GM18508 (cell line): Measurements from ENCODE around the gene PSMD1.

Source experiments
- ATAC-seq: cut with Tn5 transposase; IDR thresholded peaks from one replicate; pipeline ENCODE4 v1.9.1; 2021; ENCODE audit warnings: moderate number of reproducible peaks; ENCODE audit not compliant: insufficient read depth, unreplicated experiment

The PSMD1 gene

GRCh38 chr2:231104115-231104713, 47.5 kb downstream of the PSMD1 start:
- ATAC-seq = no peak

- ATAC-seq = no peak
Measured at GRCh38 chr2:231110551-231110950, 53.9 kb downstream of the PSMD1 start.

GRCh38 chr2:231111987-231112386, 55.3 kb downstream of the PSMD1 start:
- no peak for ATAC-seq

GRCh38 chr2:231113489-231113888, 56.8 kb downstream of the PSMD1 start:
- ATAC-seq = no peak

- no peak for ATAC-seq
Measured at GRCh38 chr2:231115651-231116050, 59.0 kb downstream of the PSMD1 start.

- no peak for ATAC-seq
Measured at GRCh38 chr2:231117148-231117547, 60.5 kb downstream of the PSMD1 start.

- no peak for ATAC-seq
Measured at GRCh38 chr2:231117922-231118613, 61.4 kb downstream of the PSMD1 start.

GRCh38 chr2:231118614-231118942, 61.9 kb downstream of the PSMD1 start:
- ATAC-seq = no peak

GRCh38 chr2:231123362-231123898, 66.8 kb downstream of the PSMD1 start:
- ATAC-seq = no peak

- ATAC-seq = no peak
Measured at GRCh38 chr2:231124838-231125568, 68.3 kb downstream of the PSMD1 start, which contains the start of gene HTR2B. Gene HTR2B (minus strand): TSS chr2:231125042. CDS start chr2:231123764, 1,278 bp downstream.

- no peak for ATAC-seq
Measured at GRCh38 chr2:231126123-231126522, 69.5 kb downstream of the PSMD1 start.

- no peak for ATAC-seq
Measured at GRCh38 chr2:231127480-231127879, 70.8 kb downstream of the PSMD1 start.

- ATAC-seq = no peak
Measured at GRCh38 chr2:231127936-231128335, 71.3 kb downstream of the PSMD1 start.

- no peak for ATAC-seq
Measured at GRCh38 chr2:231128541-231128940, 71.9 kb downstream of the PSMD1 start.

GRCh38 chr2:231129216-231129615, 72.5 kb downstream of the PSMD1 start:
- ATAC-seq = no peak

GRCh38 chr2:231130336-231131056, 73.8 kb downstream of the PSMD1 start:
- ATAC-seq = no peak

- no peak for ATAC-seq
Measured at GRCh38 chr2:231132129-231132528, 75.5 kb downstream of the PSMD1 start.

- ATAC-seq = no peak
Measured at GRCh38 chr2:231133365-231134099, 76.9 kb downstream of the PSMD1 start.

GRCh38 chr2:231134910-231135655, 78.4 kb downstream of the PSMD1 start:
- ATAC-seq = no peak
